22Rv1 (cell line): ENCODE results near the gene FREM2.

Source experiments
- ZFX ChIP-seq: fragments of 450-650 bp; IDR thresholded peaks from 2 replicates; pipeline ENCODE4 v1.6.1; 2017; ENCODE audit warnings: antibody characterized with exemption, borderline replicate concordance
- TF ChIP-seq, protein P1 (sequence below): fragments of 450-650 bp; IDR thresholded peaks from 2 replicates; pipeline ENCODE4 v1.5.1; 2017; ENCODE audit warnings: mild to moderate bottlenecking

DNA sequence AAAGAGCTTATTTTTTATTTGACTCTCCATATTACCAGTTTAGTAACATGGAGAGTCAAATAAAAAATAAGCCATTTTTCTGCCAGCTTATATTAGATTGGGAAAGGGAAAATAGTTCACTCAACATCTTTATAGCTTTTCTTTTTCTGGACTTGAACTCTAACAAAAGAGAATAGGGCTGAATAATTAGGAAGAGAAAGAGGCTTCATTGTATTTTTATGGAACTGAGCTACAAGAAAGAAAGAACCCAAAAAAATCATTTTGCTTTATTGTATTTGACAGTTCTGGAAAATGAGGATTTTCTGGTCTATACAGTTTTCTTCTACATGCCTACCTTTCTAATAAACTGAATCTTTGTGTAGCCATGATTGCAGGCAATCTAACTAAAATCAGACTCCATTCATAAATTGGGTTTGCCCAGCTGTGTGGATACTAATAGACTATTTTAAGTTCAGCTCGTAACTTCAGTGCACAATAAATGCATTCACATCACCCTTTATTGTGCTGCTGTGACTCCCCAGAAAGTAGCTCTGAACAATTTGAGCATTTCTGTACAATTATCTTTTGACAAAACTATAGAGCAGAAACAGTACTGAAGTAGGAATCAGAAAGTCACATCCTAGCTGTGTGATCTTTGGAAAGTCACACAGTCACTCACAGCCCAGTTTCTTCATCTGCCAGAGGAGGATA lies 188.5 kb downstream of the FREM2 start:
- TF ChIP-seq, protein P1, sequence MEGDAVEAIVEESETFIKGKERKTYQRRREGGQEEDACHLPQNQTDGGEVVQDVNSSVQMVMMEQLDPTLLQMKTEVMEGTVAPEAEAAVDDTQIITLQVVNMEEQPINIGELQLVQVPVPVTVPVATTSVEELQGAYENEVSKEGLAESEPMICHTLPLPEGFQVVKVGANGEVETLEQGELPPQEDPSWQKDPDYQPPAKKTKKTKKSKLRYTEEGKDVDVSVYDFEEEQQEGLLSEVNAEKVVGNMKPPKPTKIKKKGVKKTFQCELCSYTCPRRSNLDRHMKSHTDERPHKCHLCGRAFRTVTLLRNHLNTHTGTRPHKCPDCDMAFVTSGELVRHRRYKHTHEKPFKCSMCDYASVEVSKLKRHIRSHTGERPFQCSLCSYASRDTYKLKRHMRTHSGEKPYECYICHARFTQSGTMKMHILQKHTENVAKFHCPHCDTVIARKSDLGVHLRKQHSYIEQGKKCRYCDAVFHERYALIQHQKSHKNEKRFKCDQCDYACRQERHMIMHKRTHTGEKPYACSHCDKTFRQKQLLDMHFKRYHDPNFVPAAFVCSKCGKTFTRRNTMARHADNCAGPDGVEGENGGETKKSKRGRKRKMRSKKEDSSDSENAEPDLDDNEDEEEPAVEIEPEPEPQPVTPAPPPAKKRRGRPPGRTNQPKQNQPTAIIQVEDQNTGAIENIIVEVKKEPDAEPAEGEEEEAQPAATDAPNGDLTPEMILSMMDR = no peak
- TF ChIP-seq ZFX = no peak
